Measurements from ENCODE around the gene SULT2B1.

Gene SULT2B1

GRCh38 chr19:48634424-48635262 is 82.7 kb downstream of the SULT2B1 start:
- TF ChIP-seq CTCF (IDR thresholded peaks at IDR 0.05) (no peak), ZFX (IDR thresholded peaks at IDR 0.05; ENCODE audit: borderline replicate concordance) (no peak)
- H3K27ac ChIP-seq = peak overlapping the region; percentile 100

- TF ChIP-seq ZFX (IDR thresholded peaks at IDR 0.05; ENCODE audit: borderline replicate concordance) (no peak), CTCF (IDR thresholded peaks at IDR 0.05) (no peak; the same call in 1 of the 2 replicates)
- H3K27ac ChIP-seq = peak overlapping the region; percentile 100
These were observed 83.4 kb downstream of the SULT2B1 start for GRCh38 chr19:48635263-48635965.

GRCh38 chr19:48635966-48636858 is 84.2 kb downstream of the SULT2B1 start:
- no peak for TF ChIP-seq ZFX (IDR thresholded peaks at IDR 0.05; ENCODE audit: borderline replicate concordance)
- TF ChIP-seq CTCF (IDR thresholded peaks at IDR 0.05) = no peak

GRCh38 chr19:48636859-48637448 is 85.0 kb downstream of the SULT2B1 start, which contains the start of gene DBP:
DBP (minus strand) TSS chr19:48637379; CDS start chr19:48636994, 385 bp downstream.
- TF ChIP-seq CTCF (IDR thresholded peaks at IDR 0.05) = peak; percentile 11; the same call in 1 of the 2 replicates
- no peak for TF ChIP-seq ZFX (IDR thresholded peaks at IDR 0.05; ENCODE audit: borderline replicate concordance)
- H3K27ac ChIP-seq = peak within 1 kb of the TSS; percentile 100

More at GRCh38 chr19:48635966-48636858, 84.2 kb downstream of the SULT2B1 start:
- peak overlapping the region; percentile 100 for H3K27ac ChIP-seq

- no peak for TF ChIP-seq ZFX (IDR thresholded peaks at IDR 0.05; ENCODE audit: borderline replicate concordance)
- TF ChIP-seq CTCF (IDR thresholded peaks at IDR 0.05) = no peak
- H3K27ac ChIP-seq = peak overlapping the region; percentile 100
These were observed 85.5 kb downstream of the SULT2B1 start for GRCh38 chr19:48637449-48637947.

All from 22Rv1 (cell line).